Ishikawa (cell line): ENCODE measurements around the gene SEMA3G.

Experiments used
- CEBPB ChIP-seq: IDR thresholded peaks from 2 replicates; pipeline ENCODE4 v1.6.1; 2012
- CREB1 ChIP-seq: IDR thresholded peaks from 2 replicates; pipeline ENCODE4 v1.6.1; 2012; ENCODE audit warnings: low read depth
- EGR1 ChIP-seq: IDR thresholded peaks from 2 replicates; pipeline ENCODE4 v1.6.1; 2012
- EP300 ChIP-seq: IDR thresholded peaks from 2 replicates; pipeline ENCODE4 v1.6.1; 2012; ENCODE audit warnings: borderline replicate concordance
- FOXM1 ChIP-seq: IDR thresholded peaks from 2 replicates; pipeline ENCODE4 v1.6.1; 2012; ENCODE audit warnings: low read depth, borderline replicate concordance
- NFIC ChIP-seq: IDR thresholded peaks from 2 replicates; pipeline ENCODE4 v1.6.1; 2012
- RAD21 ChIP-seq: IDR thresholded peaks from 2 replicates; pipeline ENCODE4 v1.6.1; 2012; ENCODE audit warnings: low read depth
- TAF1 ChIP-seq: IDR thresholded peaks from 2 replicates; pipeline ENCODE4 v1.6.1; 2012; ENCODE audit warnings: low read depth, mild to moderate bottlenecking
- TCF12 ChIP-seq: IDR thresholded peaks from 2 replicates; pipeline ENCODE4 v1.6.1; 2012; ENCODE audit warnings: low read depth
- TEAD4 ChIP-seq: IDR thresholded peaks from 2 replicates; pipeline ENCODE4 v1.6.1; 2012
- YY1 ChIP-seq: IDR thresholded peaks from 2 replicates; pipeline ENCODE4 v1.6.1; 2012; ENCODE audit warnings: low read depth
- ZBTB7A ChIP-seq: IDR thresholded peaks from 2 replicates; pipeline ENCODE4 v1.6.1; 2012; ENCODE audit warnings: low read depth
- TF ChIP-seq, protein P1 (sequence below): IDR thresholded peaks from 2 replicates; pipeline ENCODE4 v1.6.1; 2012
- TF ChIP-seq, protein P2 (sequence below): IDR thresholded peaks from 2 replicates; pipeline ENCODE4 v1.6.1; 2012; ENCODE audit warnings: low read depth, mild to moderate bottlenecking
- TF ChIP-seq, protein P3 (sequence below): IDR thresholded peaks from 2 replicates; pipeline ENCODE4 v1.6.1; 2012

The SEMA3G gene

DNA sequence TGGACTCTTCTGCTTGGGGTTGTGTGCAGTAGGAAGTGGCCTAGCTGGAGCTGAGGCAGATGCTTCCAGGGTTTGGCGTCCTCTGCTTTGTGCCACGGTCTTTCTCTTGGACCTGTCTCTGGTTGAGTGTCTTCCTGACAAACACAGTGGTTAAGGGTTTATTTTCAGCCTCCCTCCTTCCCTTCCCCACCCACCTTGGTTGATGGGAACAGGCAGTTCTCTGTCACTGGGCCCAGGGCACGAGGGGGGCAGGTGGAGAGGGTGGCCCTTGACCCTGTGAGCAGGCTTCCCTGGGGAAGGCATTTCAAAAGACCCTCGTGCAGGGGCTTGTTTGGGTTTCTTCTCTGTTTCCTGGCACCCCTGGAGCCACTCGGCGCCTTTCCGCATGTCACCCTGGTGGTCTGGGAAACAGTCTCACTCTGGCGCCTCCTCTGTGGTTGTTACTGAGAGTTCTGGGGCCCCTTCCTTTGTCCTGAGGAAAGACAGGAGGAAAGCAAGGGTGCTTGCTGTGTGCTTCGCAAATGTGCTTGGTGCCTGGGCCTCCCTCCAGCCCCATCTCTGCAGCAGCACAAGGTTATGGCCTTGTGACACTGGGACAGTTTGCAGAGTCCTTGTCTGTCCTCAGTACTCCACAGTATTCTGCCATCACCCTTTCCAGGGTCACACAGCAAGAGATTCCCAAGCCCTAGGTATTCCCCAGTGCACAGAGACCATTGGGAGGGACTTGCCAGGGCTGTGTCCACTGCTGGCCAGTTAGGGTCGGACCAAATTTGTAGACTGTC is 40.0 kb upstream of the SEMA3G start:
- TF ChIP-seq, protein P1, sequence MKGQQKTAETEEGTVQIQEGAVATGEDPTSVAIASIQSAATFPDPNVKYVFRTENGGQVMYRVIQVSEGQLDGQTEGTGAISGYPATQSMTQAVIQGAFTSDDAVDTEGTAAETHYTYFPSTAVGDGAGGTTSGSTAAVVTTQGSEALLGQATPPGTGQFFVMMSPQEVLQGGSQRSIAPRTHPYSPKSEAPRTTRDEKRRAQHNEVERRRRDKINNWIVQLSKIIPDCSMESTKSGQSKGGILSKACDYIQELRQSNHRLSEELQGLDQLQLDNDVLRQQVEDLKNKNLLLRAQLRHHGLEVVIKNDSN = no peak
- TF ChIP-seq YY1 (no peak), CREB1 (no peak), CEBPB (no peak), TEAD4 (no peak), EP300 (no peak)
- TF ChIP-seq, protein P2, sequence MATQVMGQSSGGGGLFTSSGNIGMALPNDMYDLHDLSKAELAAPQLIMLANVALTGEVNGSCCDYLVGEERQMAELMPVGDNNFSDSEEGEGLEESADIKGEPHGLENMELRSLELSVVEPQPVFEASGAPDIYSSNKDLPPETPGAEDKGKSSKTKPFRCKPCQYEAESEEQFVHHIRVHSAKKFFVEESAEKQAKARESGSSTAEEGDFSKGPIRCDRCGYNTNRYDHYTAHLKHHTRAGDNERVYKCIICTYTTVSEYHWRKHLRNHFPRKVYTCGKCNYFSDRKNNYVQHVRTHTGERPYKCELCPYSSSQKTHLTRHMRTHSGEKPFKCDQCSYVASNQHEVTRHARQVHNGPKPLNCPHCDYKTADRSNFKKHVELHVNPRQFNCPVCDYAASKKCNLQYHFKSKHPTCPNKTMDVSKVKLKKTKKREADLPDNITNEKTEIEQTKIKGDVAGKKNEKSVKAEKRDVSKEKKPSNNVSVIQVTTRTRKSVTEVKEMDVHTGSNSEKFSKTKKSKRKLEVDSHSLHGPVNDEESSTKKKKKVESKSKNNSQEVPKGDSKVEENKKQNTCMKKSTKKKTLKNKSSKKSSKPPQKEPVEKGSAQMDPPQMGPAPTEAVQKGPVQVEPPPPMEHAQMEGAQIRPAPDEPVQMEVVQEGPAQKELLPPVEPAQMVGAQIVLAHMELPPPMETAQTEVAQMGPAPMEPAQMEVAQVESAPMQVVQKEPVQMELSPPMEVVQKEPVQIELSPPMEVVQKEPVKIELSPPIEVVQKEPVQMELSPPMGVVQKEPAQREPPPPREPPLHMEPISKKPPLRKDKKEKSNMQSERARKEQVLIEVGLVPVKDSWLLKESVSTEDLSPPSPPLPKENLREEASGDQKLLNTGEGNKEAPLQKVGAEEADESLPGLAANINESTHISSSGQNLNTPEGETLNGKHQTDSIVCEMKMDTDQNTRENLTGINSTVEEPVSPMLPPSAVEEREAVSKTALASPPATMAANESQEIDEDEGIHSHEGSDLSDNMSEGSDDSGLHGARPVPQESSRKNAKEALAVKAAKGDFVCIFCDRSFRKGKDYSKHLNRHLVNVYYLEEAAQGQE = no peak

DNA sequence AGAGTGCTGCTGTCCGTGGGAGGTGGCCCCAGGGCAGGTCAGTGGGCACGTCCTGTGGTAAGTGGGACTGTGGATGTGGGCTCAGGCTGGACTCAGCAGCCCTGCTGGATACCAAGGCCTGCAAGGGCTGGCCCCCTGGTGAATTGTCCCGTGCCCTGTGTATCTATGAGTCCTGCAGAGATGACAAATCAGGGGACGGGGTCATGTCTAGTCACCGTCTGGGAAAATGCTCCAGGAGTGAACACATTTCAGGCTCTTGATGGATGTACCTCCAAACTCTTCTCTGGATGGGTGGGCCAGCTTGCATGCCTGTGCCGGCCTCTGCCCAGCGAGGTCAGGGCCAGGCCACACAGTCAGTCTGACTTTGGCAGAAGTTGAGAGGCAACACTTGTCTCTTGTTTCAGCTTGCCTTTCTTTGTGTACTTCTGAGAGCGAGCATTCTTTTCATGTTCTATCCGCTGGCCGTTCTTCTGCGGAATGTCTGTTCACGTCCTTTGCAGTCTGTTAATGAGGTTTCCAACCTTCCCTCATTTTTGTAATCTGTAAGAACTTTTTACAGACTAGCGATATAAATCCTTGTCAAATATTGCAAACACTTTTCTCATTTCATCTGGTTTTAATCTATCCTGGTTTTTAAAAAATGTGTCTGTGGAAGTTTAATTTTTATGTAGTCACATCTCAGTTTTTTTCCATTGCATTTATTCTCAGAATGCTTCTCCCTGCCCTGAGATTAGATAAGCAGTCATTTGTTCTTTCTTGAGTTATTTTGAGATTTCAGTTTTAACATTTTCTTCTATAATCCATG is 38.9 kb upstream of the SEMA3G start:
- TF ChIP-seq RAD21 (no peak), TCF12 (no peak), EP300 (no peak), FOXM1 (no peak), TEAD4 (no peak), CEBPB (no peak), TAF1 (no peak), EGR1 (no peak), ZBTB7A (no peak), CREB1 (no peak), NFIC (no peak), YY1 (no peak)
- TF ChIP-seq, protein P1 = no peak
- TF ChIP-seq, protein P3, sequence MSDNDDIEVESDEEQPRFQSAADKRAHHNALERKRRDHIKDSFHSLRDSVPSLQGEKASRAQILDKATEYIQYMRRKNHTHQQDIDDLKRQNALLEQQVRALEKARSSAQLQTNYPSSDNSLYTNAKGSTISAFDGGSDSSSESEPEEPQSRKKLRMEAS = no peak
- TF ChIP-seq, protein P2 = no peak

DNA sequence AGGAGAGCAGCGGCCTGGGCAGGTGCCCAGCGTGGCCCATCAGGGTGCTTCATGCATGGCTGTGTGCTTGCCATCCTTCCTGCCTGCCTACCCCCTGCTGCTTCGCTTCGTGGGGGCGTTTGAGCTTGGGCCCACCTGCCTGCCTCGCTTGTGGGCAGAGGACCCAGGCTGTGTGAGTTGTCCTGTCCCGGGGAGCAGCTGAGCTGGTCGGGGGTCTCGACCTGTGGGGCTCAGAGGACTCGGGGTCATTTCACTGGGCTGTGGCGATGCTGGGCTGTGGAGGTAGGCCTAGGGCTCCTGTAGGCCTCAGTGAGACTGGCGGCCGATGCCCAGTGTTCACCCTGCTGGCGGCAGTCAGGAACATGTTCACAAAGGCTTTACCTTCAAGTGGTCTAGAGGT is 38.2 kb upstream of the SEMA3G start:
- no peak for TF ChIP-seq CEBPB
- no peak for TF ChIP-seq FOXM1
- no peak for TF ChIP-seq TAF1

DNA sequence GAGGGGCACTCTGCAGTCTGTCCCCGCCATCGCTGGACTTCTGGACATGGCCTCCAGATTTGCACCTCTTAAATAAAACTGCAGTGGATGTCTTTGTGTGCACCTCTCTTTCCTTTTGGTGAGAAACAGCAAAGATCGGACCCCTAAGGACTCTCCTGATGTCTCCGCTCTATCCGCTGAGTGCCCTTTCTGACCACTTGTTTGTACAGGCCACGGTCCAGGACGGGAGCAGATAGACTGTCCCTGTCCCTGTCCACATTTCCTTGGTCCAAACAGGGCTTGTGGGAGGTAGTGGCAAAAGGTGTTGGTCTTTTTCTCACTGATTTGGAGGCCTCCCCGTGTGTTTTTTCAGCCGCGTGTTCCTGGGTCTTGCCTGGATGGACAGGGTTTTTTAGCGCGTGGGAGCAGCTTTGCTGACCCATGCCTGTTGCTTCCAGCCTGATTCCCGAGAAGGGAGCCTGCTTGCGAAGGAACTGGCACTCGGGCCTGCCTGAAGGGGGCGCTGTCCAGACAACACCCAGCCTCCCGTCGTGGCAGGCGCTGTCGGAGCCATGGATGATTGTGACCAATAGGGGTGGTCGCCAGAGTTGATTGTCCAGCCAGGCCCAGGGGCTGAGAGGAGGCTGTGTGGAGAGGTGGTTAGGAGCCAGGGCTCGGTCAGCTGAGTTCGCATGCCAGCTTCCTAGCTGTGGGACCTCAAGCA is 37.1 kb upstream of the SEMA3G start:
- TF ChIP-seq YY1 (no peak), TEAD4 (no peak), CREB1 (no peak), EGR1 (no peak), TCF12 (no peak), RAD21 (no peak), TAF1 (no peak), CEBPB (no peak), NFIC (no peak), ZBTB7A (no peak), EP300 (no peak), FOXM1 (no peak)
- TF ChIP-seq, protein P2 = no peak
- TF ChIP-seq, protein P3 = no peak
- TF ChIP-seq, protein P1 = no peak
